Measurements from ENCODE around the gene MGAT4B. TPM values are rescaled to one million over a fixed set of nuclear protein-coding genes. Genes with fewer than 3 reads are reported as not detected.

Gene MGAT4B
- total RNA-seq, 1 experiment from 2014 or later, result 406 TPM

DNA sequence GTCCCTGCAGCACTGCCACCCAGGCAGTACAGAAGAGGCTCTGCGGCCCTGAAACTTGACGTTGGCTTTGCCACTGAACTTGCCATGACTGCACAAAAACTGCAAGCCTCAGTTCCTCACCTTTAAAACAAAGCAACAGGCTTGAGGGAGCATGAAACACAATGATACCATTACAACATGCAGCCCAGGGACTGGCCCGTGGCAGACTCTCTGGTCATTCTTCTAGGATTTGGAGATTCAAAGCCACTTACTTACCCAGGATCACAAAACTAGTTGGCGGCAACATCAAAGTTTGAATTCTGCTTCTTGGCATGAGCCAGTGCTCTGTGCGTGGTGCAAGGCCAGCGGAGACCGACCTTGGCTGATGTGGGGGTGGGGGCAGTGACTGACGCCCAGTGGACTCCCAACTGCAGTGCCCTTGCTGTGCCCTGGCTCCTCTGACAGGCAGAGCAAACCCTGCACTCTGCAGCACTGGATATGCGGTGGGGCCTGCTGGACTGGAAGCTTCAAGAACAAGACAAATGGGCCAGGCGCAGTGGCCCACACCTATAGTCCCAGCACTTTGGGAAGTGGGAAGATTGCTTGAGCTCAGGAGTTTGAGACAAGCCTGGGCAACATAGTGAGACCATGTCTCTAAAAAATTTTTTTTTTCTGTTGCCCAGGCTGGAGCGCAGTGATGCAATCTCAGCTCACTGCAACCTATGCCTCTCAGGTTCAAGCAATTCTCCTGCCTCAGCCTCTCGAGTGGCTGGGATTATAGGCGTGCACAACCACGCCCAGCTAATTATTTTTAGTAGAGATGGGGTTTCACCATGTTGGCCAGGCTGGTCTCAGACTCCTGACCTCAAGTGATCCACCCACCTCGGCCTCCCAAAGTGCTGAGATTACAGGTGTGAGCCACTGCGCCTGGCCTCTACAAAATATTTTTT lies 32.9 kb upstream of the MGAT4B start:
- peak; percentile 58 for ATAC-seq
- BruUV-seq (replicated peaks), result no TSS peak
- no peak overlapping the region for H3K27ac ChIP-seq (ENCODE audit: low read length)
- no peaks in the 10 kb centered on the region for H3K9me3 ChIP-seq (ENCODE audit: control insufficient read depth, insufficient read depth, low read depth, low read length)
- in situ Hi-C loops (cut with HindIII; ENCODE audit: low pct_unique_long_range_greater_than_20kb, low sequenced_read_pairs), result no loop called here
- no peak overlapping the region for H3K4me3 ChIP-seq (ENCODE audit: low read depth in 2 of 2, low read length in 2 of 2)
- ChIA-PET CTCF (no interaction called here), POLR2A (interaction anchor here (0.6 kb wide), 1 partner anchor 17 kb away, joined by 3 read pairs; no protein-coding TSS in a partner anchor)
- DNase-seq (ENCODE audit: low read depth, low spot score), result no peak
- TF ChIP-seq REST (IDR thresholded peaks at IDR 0.05; ENCODE audit: insufficient read depth in 1 of 2, low read depth in 2 of 2, low read length in 1 of 2) (peak in 1 of 2 experiments; percentile 21; a peak in 1 of 4 replicates), TCF7L2 (IDR thresholded peaks at IDR 0.05; ENCODE audit: low read depth, low read length) (peak; percentile 98), SIN3A (IDR thresholded peaks at IDR 0.05; ENCODE audit: borderline replicate concordance, insufficient read depth, low read depth, low read length) (0 out of 2 replicates have a peak, but pooled peaks have one; percentile 51), POLR2AphosphoS5 (IDR thresholded peaks at IDR 0.05; ENCODE audit: low read depth, low read length) (peak; percentile 92)
- TF ChIP-seq, protein P1, sequence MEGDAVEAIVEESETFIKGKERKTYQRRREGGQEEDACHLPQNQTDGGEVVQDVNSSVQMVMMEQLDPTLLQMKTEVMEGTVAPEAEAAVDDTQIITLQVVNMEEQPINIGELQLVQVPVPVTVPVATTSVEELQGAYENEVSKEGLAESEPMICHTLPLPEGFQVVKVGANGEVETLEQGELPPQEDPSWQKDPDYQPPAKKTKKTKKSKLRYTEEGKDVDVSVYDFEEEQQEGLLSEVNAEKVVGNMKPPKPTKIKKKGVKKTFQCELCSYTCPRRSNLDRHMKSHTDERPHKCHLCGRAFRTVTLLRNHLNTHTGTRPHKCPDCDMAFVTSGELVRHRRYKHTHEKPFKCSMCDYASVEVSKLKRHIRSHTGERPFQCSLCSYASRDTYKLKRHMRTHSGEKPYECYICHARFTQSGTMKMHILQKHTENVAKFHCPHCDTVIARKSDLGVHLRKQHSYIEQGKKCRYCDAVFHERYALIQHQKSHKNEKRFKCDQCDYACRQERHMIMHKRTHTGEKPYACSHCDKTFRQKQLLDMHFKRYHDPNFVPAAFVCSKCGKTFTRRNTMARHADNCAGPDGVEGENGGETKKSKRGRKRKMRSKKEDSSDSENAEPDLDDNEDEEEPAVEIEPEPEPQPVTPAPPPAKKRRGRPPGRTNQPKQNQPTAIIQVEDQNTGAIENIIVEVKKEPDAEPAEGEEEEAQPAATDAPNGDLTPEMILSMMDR (IDR thresholded peaks at IDR 0.05), result no peak
- peaks cover 8% of the 10 kb centered on the region for H3K36me3 ChIP-seq (ENCODE audit: control insufficient read depth, insufficient read depth, low read length)
- peaks cover 23% of the 10 kb centered on the region for H3K4me1 ChIP-seq (ENCODE audit: control insufficient read depth, insufficient read depth, low read length)
- no peaks in the 10 kb centered on the region for H3K27me3 ChIP-seq (ENCODE audit: control insufficient read depth, insufficient read depth, low read length)
- intact Hi-C loops (cut with micrococcal nuclease; ENCODE audit: unreplicated experiment), result no loop called here

GRCh38 chr5:179837076-179838011 lies 30.7 kb upstream of the MGAT4B start:
- Histone ChIP-seq H3K4me1 (ENCODE audit: control insufficient read depth, insufficient read depth, low read length) (peaks cover 34% of the 10 kb centered on the region), H3K27ac (ENCODE audit: low read length) (peak overlapping the region; percentile 48; the same call in 1 of the 2 replicates), H3K36me3 (ENCODE audit: control insufficient read depth, insufficient read depth, low read length) (peaks cover 17% of the 10 kb centered on the region), H3K9me3 (ENCODE audit: control insufficient read depth, insufficient read depth, low read depth, low read length) (no peaks in the 10 kb centered on the region), H3K4me3 (ENCODE audit: low read depth in 2 of 2, low read length in 2 of 2) (no peak overlapping the region), H3K27me3 (ENCODE audit: control insufficient read depth, insufficient read depth, low read length) (no peaks in the 10 kb centered on the region)
- ChIA-PET POLR2A (interaction anchor here (0.8 kb wide), 1 partner anchor 15 kb away, joined by 5 read pairs; no protein-coding TSS in a partner anchor), CTCF (interaction anchor here (1.0 kb wide), 1 partner anchor 138 kb away, joined by 3 read pairs; no protein-coding TSS in a partner anchor)
- in situ Hi-C loops (cut with HindIII; ENCODE audit: low pct_unique_long_range_greater_than_20kb, low sequenced_read_pairs) (no loop called here), intact Hi-C loops (cut with micrococcal nuclease; ENCODE audit: unreplicated experiment) (no loop called here)
- ATAC-seq (no peak), DNase-seq (ENCODE audit: low read depth, low spot score) (no peak)
- BruUV-seq (replicated peaks), result TSS peak; percentile 52
- TF ChIP-seq REST (IDR thresholded peaks at IDR 0.05; ENCODE audit: insufficient read depth in 1 of 2, low read depth in 2 of 2, low read length in 1 of 2), result 0 out of 4 replicates have a peak, but pooled peaks have one; percentile 47
- TF ChIP-seq SIN3A (IDR thresholded peaks at IDR 0.05; ENCODE audit: borderline replicate concordance, insufficient read depth, low read depth, low read length), result peak; percentile 83; the same call in 1 of the 2 replicates
- no peak; the same call in 1 of the 2 replicates for TF ChIP-seq POLR2AphosphoS5 (IDR thresholded peaks at IDR 0.05; ENCODE audit: low read depth, low read length)

Data from Panc1 (cell line).